CD4-positive, alpha-beta T cell treated with Interleukin-4 for 4 hours (primary cell): Measurements from ENCODE around the gene PAGE1.
"Not testable (repeated sequence)": the region's sequence is repeated elsewhere in the genome, so short reads cannot be mapped to it uniquely, and the experiment has no call there.

Source experiments
- DNase-seq: peaks from one replicate; pipeline ENCODE4 v3.0.0-alpha.2; 2020

Gene PAGE1

DNA sequence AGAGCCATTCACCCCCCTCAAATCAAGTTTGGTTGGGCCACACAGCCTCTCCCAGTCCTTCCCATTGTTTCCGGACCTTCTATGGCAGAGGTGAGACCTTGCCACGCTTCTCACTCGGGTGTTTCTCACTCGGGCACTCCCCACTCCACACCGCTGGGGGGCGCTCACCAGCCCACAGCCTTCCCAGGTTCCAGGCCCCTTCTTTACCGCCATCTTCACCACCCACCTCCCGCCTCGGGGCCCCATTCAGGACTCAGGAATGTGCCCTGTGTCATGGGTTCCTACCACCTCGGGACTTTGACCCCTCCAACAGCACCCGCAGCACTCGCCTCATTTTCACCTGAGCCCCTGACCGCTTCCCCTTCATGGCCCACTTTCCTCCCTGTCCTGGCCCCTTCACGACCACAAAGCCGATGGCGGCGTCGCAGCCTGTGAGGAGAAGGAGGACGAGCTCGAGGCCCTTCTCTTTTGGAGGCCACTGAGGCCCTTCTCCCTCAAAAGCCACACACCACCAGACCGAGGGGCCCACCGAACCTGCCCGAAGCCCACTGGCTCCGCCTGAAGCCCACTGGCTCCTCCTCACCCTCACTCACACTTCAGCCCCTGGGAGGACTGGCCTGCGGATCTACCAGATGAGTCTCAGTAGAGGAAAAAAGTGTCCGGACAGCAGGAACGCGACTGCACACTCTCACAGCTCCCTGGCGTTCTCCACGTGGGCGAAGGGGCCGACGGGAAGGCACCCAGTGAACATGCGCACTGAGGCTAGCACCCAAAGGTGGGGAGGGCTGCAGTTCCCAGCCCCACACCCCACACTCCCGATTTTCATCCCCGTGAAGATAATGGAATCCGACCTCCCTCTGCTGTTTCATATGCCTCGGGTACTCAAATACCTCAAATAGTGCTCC, at the start of gene PAGE1:
Gene PAGE1, minus strand, starts transcription at position 709 of the 905 bp plus-strand sequence. CDS start 1,214 bp downstream, outside the sequence.
- no peak for DNase-seq

GRCh38 chrX:49741501-49741900, 45.7 kb upstream of the PAGE1 start:
- DNase-seq, result not testable (repeated sequence)

GRCh38 chrX:49727847-49728246, 32.1 kb upstream of the PAGE1 start:
- no peak for DNase-seq

GRCh38 chrX:49726966-49727365, 31.2 kb upstream of the PAGE1 start:
- DNase-seq, result no peak

DNA sequence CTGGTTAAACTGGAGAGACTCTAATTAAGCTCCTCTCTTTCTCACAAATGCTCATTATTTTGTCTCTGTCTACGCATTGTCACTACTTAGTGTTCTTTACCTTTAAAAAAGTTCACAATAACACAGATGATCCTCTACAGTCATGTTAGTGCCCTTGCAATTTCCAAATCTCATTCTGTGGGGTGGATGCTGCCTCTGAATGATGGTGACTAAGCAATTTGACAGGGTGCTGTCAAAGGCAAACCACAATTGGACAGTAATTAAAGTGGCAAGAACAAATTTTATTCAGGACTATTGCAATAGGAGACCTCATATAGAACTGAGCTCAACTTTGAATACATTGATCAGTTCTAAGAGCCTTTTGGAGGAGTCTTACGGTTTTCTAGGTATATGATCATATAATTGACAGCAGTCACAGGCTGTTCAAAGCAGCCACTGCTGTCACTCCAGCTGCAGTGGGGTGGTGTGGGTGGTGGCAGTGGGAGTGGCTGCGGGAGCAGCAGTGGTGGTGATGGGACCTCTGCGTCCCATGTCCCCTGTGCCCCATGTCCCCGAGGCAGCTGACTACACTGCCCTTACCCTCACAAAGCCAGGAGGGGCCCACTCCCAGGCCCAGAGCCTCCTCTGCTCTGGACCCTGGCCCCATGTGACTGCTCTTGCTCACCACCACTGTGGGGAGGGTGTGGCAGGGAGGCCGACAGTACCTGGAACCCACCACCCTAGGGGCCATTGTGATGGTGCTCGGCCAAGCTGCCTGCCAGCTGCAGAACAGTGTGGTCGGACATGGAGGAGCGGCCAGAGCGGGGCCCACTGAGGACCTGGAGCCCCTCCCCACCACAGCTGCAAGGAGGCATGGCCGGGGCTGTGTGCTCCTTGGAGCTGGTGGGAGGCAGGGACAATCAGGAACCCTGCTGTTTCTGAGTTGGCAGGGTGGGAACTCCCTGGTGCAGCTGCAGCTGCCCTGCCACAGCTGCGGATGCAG, 30.4 kb upstream of the PAGE1 start:
- DNase-seq, result no peak

- no peak for DNase-seq
Measured at GRCh38 chrX:49725401-49725800, 29.6 kb upstream of the PAGE1 start.

DNA sequence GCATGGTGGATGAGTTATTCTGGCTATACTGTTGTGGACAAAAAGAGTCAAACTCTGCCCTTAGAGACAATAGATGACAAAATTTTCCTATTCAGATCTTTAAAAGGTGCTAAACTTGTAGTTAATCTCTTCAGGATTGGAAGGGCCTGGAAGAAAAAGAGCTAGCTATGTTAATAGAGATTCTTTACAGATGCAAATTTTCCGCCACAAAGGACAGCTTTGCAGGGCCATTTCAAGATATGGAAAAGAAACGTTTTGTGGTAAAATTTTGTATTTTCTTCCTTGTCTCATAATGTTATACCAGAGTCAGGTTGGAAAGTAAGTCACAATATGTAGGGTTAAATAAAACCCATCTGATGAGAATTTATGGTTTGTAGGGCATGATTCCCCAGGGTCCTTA, 24.3 kb upstream of the PAGE1 start:
- DNase-seq, result not testable (repeated sequence)

GRCh38 chrX:49712577-49712976, 16.8 kb upstream of the PAGE1 start:
- DNase-seq, result no peak

DNA sequence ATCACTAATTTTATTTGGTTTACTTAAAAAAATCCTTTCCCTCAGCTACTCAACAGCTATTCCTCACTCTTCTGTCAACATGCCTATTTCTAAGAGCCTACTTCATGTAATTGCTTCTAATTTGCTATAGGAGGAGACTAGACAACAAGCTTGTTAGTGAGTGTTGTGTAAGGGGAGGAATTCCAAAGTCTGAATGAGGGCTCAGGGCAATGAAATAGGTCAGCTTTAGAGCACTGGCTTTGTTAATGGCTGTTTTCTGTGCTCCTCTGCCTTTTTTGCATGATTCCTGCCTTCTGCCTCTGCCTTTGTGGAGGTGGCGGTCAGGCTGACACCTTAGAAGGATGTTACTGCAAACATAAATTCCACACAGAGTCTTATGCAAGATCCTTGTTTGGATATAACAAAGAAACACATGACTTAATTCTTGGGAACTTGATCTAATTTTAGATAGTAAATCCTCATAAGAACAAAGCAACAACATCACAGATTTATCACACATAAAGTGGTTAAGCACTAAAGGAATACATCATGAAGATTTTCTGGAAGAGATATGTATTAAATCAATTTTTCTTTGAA, 15.0 kb upstream of the PAGE1 start:
- DNase-seq, result no peak

GRCh38 chrX:49704691-49705404, 9.1 kb upstream of the PAGE1 start:
- no peak for DNase-seq

DNA sequence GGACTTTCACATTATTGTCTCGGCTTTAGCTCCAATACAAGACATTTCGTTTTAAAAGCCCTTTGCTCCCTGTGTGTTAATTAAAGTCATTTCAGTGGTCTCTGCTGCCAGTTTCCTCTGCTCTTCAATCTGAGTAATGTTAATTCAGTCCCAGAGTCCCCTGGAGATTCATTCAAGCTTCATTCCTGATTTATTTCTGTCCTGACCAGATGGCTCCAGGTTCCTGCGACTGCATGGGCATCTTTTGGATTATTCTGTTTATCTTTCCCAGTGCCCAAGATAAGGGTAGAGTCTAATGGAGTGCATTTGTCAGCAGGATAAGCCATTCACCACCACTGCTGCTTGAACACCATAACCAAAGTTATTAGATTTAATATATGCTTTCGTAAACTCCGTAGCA, 6.1 kb upstream of the PAGE1 start:
- DNase-seq, result no peak

GRCh38 chrX:49701323-49701722, 5.5 kb upstream of the PAGE1 start:
- DNase-seq, result no peak

DNA sequence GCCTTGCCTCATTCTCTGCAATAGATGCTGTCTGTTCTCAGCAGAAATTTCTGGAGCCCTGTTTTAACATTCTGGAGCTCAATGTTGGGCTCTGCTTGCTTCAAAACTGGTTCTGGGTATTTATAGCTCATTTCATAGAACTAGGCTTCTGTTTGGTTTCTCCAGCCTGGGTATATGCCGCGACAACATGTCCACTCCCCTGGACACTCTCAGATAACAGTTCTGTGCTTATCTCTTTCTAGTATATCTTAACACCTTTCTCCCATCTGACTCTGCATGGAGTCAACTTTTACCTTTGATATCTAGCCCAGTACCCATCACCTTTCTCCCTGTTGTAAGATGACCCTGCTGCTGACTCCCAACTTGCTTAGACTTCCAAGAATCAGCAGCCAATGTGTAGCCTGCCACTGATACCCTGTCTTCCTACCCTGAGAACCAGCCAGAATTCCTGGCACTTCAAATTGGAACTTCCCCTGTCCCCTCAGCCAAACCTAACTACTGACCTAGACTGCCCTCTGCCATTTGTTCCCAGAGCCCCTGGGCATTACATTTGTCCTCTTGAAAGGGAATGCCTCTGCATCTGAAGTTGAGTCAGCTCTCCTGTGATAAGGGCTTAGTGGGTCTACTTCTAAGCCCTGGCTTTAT, 20.6 kb downstream of the PAGE1 start:
- no peak for DNase-seq

DNA sequence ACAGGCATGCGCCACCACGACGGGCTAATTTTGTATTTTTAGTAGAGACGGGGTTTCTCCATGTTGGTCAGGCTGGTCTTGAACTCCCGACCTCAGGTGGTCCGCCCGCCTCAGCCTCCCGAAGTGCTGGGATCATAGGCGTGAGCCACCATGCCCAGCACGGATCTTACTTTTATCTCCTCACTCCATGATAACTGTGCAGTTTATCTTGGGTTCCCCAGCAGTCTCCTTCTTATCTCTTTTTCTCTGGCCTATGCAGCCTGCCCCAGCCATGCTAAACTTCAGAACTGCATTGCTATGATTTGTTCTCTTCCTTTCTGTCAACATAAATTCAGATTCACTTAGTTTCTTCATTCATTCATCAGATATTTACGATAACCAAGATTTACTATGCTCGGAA, 22.4 kb downstream of the PAGE1 start:
- no peak for DNase-seq

GRCh38 chrX:49664824-49665223, 31.0 kb downstream of the PAGE1 start:
- no peak for DNase-seq

DNA sequence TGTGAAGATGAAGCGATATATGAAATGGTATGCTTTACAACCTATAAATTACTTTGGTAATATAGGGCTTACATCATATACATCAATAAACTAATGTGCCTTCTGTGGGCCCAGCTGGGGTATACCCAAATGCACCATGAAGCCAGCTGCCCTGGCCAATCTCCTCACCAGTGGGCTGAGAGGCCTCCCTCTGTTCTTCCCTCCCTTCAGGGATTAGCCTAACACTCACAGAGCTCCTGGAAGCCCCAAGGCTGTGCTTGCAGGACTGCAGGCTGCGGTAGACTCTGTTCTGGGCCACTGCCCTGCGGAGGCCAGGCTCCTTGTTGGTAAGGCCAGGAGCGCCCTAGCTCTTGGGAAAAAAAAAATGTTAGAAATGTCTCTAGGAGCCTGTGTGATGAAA, 33.9 kb downstream of the PAGE1 start:
- no peak for DNase-seq

DNA sequence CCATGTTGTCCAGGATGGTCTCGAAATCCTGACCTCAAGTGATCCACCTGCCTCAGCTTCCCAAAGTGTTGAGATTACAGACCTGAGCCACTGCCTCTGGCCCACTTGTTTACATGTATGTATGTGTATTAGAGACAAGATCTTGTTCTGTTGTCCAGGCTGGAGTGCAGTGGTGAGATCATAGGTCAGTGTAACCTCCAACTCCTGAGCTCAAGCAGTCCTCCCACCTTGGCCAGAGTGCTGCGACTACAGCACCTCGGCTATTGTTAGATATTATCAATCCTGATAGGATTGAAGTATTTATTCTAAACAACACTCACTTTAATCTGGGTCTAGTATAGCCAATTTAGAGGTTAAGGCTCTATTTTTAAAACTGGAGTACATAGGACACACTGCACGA, 36.0 kb downstream of the PAGE1 start:
- DNase-seq, result no peak

DNA sequence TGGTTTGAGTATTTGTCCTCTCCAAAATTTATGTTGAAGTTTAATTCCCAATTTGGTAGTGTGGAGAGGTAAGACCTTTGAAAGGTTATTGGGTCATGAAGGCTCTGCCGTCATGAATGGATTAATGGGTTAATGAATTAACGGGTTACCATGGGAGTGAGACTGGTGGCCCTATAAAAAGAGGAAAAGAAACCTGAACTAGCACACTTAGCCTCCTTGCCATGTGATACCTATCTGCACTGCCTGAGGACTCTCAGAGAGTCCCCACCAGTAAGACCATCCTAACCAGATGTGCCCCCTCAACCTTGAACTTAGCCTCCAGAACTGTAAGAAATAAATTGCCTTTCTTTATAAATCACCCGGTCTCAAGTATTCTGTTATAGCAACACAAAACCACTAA, 39.3 kb downstream of the PAGE1 start:
- DNase-seq, result no peak

- DNase-seq, result no peak
Measured at GRCh38 chrX:49644991-49645637, 50.7 kb downstream of the PAGE1 start.
